ENCODE measurements around the gene HLCS.

HLCS gene

GRCh38 chr21:36717976-36718375, 248.5 kb downstream of the HLCS start:
- in situ Hi-C loops (cut with MboI; ENCODE audit: low pct_unique_long_range_greater_than_20kb, low sequenced_read_pairs, unreplicated experiment) = no loop called here
- no peak for TF ChIP-seq CTCF (IDR thresholded peaks at IDR 0.05; ENCODE audit: extremely low read depth, insufficient read depth, missing control alignments)

GRCh38 chr21:36716836-36717235, 249.6 kb downstream of the HLCS start:
- in situ Hi-C loops (cut with MboI; ENCODE audit: low pct_unique_long_range_greater_than_20kb, low sequenced_read_pairs, unreplicated experiment) = no loop called here
- TF ChIP-seq CTCF (IDR thresholded peaks at IDR 0.05; ENCODE audit: extremely low read depth, insufficient read depth, missing control alignments) = no peak
- DNase-seq (ENCODE audit: low spot score) = no peak

More at GRCh38 chr21:36717976-36718375, 248.5 kb downstream of the HLCS start:
- DNase-seq (ENCODE audit: low spot score) = no peak

GRCh38 chr21:36716387-36716786, 250.1 kb downstream of the HLCS start:
- in situ Hi-C loops (cut with MboI; ENCODE audit: low pct_unique_long_range_greater_than_20kb, low sequenced_read_pairs, unreplicated experiment) = no loop called here
- TF ChIP-seq CTCF (IDR thresholded peaks at IDR 0.05; ENCODE audit: extremely low read depth, insufficient read depth, missing control alignments) = no peak
- no peak for DNase-seq (ENCODE audit: low spot score)

GRCh38 chr21:36713746-36714145, 252.7 kb downstream of the HLCS start:
- no peak for TF ChIP-seq CTCF (IDR thresholded peaks at IDR 0.05; ENCODE audit: extremely low read depth, insufficient read depth, missing control alignments)
- in situ Hi-C loops (cut with MboI; ENCODE audit: low pct_unique_long_range_greater_than_20kb, low sequenced_read_pairs, unreplicated experiment) = no loop called here
- DNase-seq (ENCODE audit: low spot score) = no peak

GRCh38 chr21:36710729-36711048, 255.8 kb downstream of the HLCS start:
- in situ Hi-C loops (cut with MboI; ENCODE audit: low pct_unique_long_range_greater_than_20kb, low sequenced_read_pairs, unreplicated experiment) = no loop called here
- TF ChIP-seq CTCF (IDR thresholded peaks at IDR 0.05; ENCODE audit: extremely low read depth, insufficient read depth, missing control alignments) = no peak
- peak; percentile 44 for DNase-seq (ENCODE audit: low spot score)

GRCh38 chr21:36709868-36710728, 256.4 kb downstream of the HLCS start:
- TF ChIP-seq CTCF (IDR thresholded peaks at IDR 0.05; ENCODE audit: extremely low read depth, insufficient read depth, missing control alignments) = no peak
- in situ Hi-C loops (cut with MboI; ENCODE audit: low pct_unique_long_range_greater_than_20kb, low sequenced_read_pairs, unreplicated experiment) = no loop called here
- DNase-seq (ENCODE audit: low spot score) = no peak
